Spinal cord (tissue), 10 donors: Measurements from ENCODE around the gene NPC1. TPM values are rescaled to one million over a fixed set of nuclear protein-coding genes. Genes with fewer than 3 reads are reported as not detected.

Source experiments
- DNase-seq, 6 donors: peaks; one replicate each; pipeline versions ENCODE4 v3.0.0 to v3.0.0-alpha.2; 2013 to 2015; ENCODE audit warnings: low spot score in 6 of 6, low read depth in 4 of 6
- H3K27ac ChIP-seq: one replicate; pipeline ENCODE4 v1.5.1; 2013; ENCODE audit warnings: low read depth, low read length, control low read depth
- H3K27me3 ChIP-seq: one replicate; pipeline ENCODE4 v1.6.1; 2013; ENCODE audit warnings: low read length; ENCODE audit not compliant: control insufficient read depth, insufficient read depth
- H3K36me3 ChIP-seq: one replicate; pipeline ENCODE4 v1.6.1; 2013; ENCODE audit warnings: low read length; ENCODE audit not compliant: control insufficient read depth, insufficient read depth
- H3K4me1 ChIP-seq: one replicate; pipeline ENCODE4 v1.6.1; 2013; ENCODE audit warnings: low read length; ENCODE audit not compliant: control insufficient read depth, insufficient read depth
- H3K4me3 ChIP-seq: one replicate; pipeline ENCODE4 v1.5.1; 2013; ENCODE audit warnings: low read depth, low read length, control low read depth
- H3K9me3 ChIP-seq: one replicate; pipeline ENCODE4 v1.6.1; 2013; ENCODE audit warnings: low read length; ENCODE audit not compliant: control insufficient read depth, insufficient read depth
- WGBS: methylation state at CpG from one replicate; pipeline ENCODE4 v1.1.5; 2013; ENCODE audit warnings: missing lambda C conversion rate; ENCODE audit not compliant: insufficient coverage; 5-methylcytosine and 5-hydroxymethylcytosine counted together
- long read RNA-seq, 4 donors: transcript quantifications; one replicate each; lab custom pipeline, GENCODE V29; 2026
- polyA plus RNA-seq, 2 donors: library from polyadenylated mRNA; unstranded; fragments of 120-200 nt; gene quantifications; one replicate each; pipeline ENCODE4 v1.2.1, GENCODE V29; 2013; ENCODE audit not compliant: insufficient read length in 2 of 2
- total RNA-seq, 2 donors: library from RNA; depleted of rRNA in 1 of 2; stranded (reverse); fragments of 120-200 nt in 1 of 2; fragments of >200 nt in 1 of 2; gene quantifications; one replicate each; pipeline versions ENCODE4 v1.2.3 to v1.2.4, GENCODE V29; 2013 to 2014
- donor health status: healthy.

The NPC1 gene
- total RNA-seq = 10 to 100 TPM; 29.0 to 63.4 TPM
- polyA plus RNA-seq = 10 to 100 TPM; 37.8 to 39.8 TPM
- long read RNA-seq, donor 1, full-length matches to known transcripts = 3 of 29 reads
- long read RNA-seq, donor 1, partial matches to known transcripts = 19 of 29 reads
- long read RNA-seq, donor 1, other reads (novel, unspliced or antisense) = 7 of 29 reads
- long read RNA-seq, donor 2 = 0 reads
- long read RNA-seq, donor 3 = 0 reads
- long read RNA-seq, donor 4, partial matches to known transcripts = 18 of 18 reads
- long read RNA-seq, donor 4, other reads (novel, unspliced or antisense) = 0 of 18 reads

DNA sequence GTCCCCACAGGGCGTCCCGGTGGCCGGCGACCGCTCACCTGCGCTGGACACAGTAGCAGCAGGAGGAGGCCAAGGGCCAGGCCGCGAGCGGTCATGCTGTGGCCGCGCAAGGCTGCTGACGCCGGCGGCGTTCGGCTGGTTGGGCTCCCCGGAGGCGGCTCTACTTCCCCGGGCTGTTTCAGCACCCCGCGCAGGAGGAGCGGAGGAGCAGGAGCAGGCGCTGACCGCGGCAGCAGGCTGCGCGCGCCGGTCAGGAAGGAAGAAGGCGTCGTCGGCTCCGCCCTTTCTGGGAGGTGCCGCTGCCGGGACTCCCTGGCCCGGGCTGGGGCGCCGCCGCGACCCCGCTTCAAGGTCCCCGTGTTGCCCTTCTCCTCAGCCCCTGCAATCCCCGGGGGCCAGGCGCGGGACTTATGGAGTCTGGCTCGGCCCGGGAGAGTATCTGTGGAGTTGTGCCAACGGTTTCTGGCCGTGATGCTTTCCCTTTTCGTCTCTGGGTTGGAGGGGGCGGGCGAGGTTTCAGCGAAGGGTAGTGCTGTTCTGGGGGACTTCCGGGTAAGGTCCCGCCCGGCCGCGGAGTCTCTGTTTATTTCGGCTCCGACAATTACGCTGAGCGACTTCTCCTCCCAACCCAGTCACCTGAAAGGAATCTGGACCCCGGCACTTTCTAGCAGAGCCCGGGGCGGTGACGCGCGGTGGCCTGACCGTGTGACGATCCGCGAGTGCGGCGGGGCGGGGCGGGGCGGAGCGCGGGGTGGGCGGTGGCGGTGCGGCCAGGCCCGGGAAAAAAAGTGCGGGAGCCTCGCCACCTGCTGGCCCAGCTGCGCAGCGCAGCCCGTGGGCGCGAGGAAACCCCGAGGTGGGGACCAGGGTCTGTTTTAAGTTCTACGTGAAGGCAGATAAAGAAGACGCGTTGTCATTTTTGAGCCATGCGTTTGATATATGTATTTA, at the start of gene NPC1:
NPC1 (minus strand) TSS at position 258 of the 948 bp plus-strand sequence; CDS start at position 95, 163 bp downstream.
- H3K36me3 ChIP-seq = peaks cover 3% of the 10 kb centered on the region
- H3K27me3 ChIP-seq = no peaks in the 10 kb centered on the region
- H3K4me3 ChIP-seq = peak within 1 kb of the TSS; percentile 76
- peak; percentile 79 to 97 (median 87) for DNase-seq
- under 1% methylated on average over 89 of the region's 95 CpGs for WGBS
- H3K4me1 ChIP-seq = peaks cover 27% of the 10 kb centered on the region
- no peaks in the 10 kb centered on the region for H3K9me3 ChIP-seq
- peak within 1 kb of the TSS; percentile 96 for H3K27ac ChIP-seq

DNA sequence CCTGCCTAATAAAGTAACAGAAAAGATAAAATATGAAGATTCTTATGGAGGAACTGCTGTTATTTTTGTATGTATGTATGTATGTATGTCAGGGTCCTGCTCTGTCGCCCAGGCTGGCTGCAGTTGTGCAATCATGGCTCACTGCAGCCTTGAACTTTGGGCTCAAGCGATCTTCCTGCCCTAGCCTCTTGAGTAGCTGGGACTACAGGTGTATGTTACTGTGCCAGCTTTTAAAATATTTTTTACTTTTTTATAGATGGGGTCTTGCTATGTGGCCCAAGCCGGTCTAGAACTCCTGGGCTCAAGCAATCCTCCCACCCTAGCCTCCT, 49.7 kb upstream of the NPC1 start:
- H3K4me1 ChIP-seq = no peaks in the 10 kb centered on the region
- no peaks in the 10 kb centered on the region for H3K36me3 ChIP-seq
- H3K9me3 ChIP-seq = no peaks in the 10 kb centered on the region
- H3K4me3 ChIP-seq = no peak overlapping the region
- no peak for DNase-seq
- no peak overlapping the region for H3K27ac ChIP-seq
- H3K27me3 ChIP-seq = no peaks in the 10 kb centered on the region
- 100% methylated on average over 1 of the region's 3 CpGs for WGBS

DNA sequence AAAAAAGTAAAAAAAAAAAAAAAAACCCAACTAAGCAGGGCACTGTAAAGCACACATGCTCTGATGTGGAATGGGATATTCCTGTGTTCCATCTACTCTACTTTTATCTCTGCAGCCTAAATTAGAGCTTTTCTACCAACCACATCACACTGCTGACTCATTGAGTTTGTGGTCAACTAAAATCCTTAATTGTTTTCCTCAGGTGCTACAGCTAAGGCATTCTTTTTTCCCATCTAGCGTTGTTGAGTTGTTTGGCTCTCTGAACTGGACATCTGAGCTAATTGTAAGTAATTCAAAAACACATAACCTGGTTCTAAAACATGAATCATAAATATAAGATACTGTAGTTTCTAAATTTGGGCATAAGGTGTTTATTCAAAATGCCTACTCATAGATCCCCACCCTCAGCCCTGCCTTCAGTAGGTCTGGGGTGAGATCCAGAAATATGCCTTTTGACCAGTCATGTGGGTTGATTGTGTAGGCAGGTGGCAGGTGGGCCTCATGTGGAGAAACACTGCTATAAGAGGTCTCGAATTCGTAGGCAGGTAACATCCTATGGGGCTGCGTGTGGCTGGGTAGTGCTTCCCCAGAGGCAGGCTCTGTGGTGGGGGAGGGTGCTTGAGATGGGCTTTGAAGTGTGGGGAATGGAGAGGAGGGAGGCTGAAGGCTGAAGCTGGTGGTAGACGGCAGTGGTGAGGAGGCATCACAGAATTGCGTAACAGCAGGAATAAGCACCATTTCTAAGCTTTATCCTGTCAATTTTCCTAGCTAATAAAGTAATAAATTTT, 49.2 kb upstream of the NPC1 start:
- no peaks in the 10 kb centered on the region for H3K9me3 ChIP-seq
- no peak overlapping the region for H3K27ac ChIP-seq
- no peak overlapping the region for H3K4me3 ChIP-seq
- no peak for DNase-seq
- no peaks in the 10 kb centered on the region for H3K4me1 ChIP-seq
- no peaks in the 10 kb centered on the region for H3K36me3 ChIP-seq
- 79% methylated on average over 3 of the region's 6 CpGs for WGBS
- H3K27me3 ChIP-seq = no peaks in the 10 kb centered on the region

DNA sequence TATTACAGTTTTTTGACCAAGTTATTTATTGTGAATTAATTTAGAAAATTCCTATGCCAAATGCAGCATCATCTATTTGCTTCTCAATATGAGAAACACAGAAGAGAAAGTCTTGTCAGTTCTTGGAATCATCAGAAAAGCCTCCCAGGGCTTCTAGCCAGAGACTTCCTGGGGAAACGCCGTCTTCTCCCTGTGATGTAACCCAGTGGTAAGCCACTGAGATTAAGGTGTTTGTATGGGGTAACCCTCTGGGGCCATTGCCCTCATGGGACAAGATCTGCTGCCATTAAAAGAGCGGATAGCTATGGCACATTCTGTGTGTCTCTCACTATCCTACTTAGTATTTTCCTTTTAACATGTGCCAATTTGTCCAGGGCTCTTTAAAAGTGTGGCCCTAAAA, 48.4 kb upstream of the NPC1 start:
- Histone ChIP-seq H3K27me3 (no peaks in the 10 kb centered on the region), H3K4me1 (no peaks in the 10 kb centered on the region), H3K4me3 (no peak overlapping the region), H3K36me3 (no peaks in the 10 kb centered on the region), H3K9me3 (no peaks in the 10 kb centered on the region), H3K27ac (no peak overlapping the region)
- DNase-seq = no peak
- no CpG with 5 or more reads among the region's 3 CpGs for WGBS

DNA sequence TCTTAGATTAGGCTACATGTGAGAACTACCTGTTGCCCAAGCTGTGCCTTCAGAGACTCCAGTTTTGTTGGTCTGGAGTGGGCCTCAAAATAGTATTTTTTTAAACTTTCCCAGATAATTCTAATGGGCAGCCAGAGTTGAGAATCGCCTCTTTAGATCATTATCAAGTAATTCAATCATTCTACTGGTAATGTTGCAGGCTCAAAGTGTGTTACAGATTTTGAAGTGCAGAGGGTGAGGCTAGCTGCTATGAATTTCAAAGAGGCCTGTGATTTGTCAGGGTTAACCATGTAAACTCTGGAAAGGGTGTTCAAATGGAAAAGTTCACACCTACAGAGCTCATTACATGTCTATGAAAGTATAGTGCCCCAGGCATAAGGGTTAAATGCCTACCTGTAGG, 46.3 kb upstream of the NPC1 start:
- no CpG with 5 or more reads among the region's 1 CpG for WGBS
- no peak for DNase-seq
- no peaks in the 10 kb centered on the region for H3K4me1 ChIP-seq

DNA sequence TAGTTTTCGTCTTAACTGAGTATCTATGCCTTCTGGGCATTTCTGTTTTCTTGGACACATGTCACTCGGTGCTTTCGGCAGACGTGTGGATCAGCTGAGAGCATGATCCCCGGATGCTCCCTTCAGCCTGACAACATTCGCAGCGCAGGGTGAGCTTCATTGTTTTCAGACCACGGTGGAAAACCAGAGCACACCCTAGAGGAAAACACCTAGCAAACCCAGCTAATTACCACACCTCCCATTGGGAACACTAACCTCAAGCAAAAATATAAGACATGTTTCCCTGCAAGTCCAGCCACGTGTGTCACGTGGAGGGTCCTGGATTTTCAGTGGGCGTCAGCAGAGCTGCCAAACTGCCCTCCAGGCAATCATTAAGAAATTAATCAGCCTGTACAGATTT, 45.4 kb upstream of the NPC1 start:
- no peaks in the 10 kb centered on the region for H3K27me3 ChIP-seq
- no peak overlapping the region for H3K27ac ChIP-seq
- WGBS = 32% methylated on average over 8 of the region's 11 CpGs

More for the DNA sequence above, 46.3 kb upstream of the NPC1 start:
- H3K9me3 ChIP-seq = no peaks in the 10 kb centered on the region
- no peak overlapping the region for H3K27ac ChIP-seq
- H3K27me3 ChIP-seq = no peaks in the 10 kb centered on the region
- H3K36me3 ChIP-seq = no peaks in the 10 kb centered on the region
- H3K4me3 ChIP-seq = no peak overlapping the region

DNA sequence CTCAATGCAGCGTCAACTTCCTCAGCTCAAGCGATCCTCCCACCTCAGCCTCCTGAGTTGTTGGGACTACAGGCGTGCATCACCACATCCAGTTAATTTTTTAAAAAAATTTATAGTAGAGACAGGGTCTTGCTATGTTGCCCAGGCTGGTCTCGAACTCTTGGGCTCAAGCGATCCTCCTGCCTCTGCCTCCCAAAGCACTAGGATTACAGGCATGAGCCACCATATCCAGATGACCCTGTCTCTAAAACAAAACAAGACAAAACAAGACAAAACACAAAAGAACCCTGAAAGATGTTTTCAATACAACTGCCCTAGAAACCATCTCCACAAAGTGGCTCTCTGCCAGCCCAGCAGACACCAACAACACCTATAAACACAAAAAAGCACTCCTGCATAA, 45.0 kb upstream of the NPC1 start:
- WGBS = 100% methylated on average over 2 of the region's 5 CpGs
- H3K36me3 ChIP-seq = no peaks in the 10 kb centered on the region
- H3K9me3 ChIP-seq = no peaks in the 10 kb centered on the region

More for the DNA sequence above, 45.4 kb upstream of the NPC1 start:
- DNase-seq = peak in 1 of 6 donors; percentile 66
- no peaks in the 10 kb centered on the region for H3K9me3 ChIP-seq
- no peaks in the 10 kb centered on the region for H3K4me1 ChIP-seq
- H3K4me3 ChIP-seq = no peak overlapping the region
- no peaks in the 10 kb centered on the region for H3K36me3 ChIP-seq

DNA sequence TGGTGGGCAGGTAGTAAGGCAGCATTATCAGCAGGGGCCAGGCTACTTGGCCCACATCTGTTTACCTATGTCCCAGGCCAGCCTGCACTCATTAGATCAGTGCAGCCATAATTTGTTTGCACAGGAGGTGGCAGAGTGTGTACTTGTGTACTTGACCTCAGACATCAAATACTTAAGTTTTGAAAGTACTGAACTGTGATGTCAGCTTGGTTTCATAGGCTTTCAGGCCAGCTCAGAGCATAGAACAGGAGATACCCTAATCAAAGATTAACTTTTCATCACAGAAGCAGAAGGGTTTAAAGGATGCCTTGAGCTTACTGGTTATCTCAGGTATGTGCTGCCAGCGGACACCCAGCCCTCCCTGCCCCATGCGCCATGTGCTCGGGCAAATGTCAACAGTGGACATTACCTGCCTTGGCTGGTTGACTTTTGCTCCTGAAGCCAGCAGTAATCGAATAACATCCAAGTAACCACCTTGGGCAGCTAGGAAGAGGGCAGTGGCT, 43.2 kb upstream of the NPC1 start:
- no peak overlapping the region for H3K4me3 ChIP-seq
- H3K27ac ChIP-seq = no peak overlapping the region
- no peaks in the 10 kb centered on the region for H3K4me1 ChIP-seq
- no peak for DNase-seq
- H3K27me3 ChIP-seq = no peaks in the 10 kb centered on the region
- no peaks in the 10 kb centered on the region for H3K9me3 ChIP-seq
- WGBS = 96% methylated on average over 3 of the region's 4 CpGs
- H3K36me3 ChIP-seq = no peaks in the 10 kb centered on the region

More for the DNA sequence above, 45.0 kb upstream of the NPC1 start:
- Histone ChIP-seq H3K4me1 (no peaks in the 10 kb centered on the region), H3K27ac (no peak overlapping the region), H3K4me3 (no peak overlapping the region), H3K27me3 (no peaks in the 10 kb centered on the region)
- DNase-seq = no peak

DNA sequence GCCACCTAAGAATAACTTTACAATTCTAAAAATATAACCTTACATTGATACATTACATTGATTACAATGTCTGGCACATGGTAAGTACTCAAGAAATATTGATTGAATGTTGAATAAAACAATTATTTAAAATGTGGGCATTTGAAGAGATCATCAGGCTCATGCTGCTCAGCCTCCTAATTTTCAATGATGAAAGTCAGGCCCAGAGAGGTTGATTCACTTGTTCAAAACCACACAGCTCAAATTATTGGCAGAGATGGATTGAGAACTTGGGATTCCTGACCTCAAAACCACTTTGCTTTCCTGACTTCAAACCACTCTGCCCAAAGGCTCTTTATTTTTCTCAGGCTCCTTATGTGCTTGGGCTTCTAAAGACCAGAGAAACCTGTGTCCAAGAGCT, 41.7 kb upstream of the NPC1 start:
- no peaks in the 10 kb centered on the region for H3K36me3 ChIP-seq
- DNase-seq = no peak
- H3K9me3 ChIP-seq = no peaks in the 10 kb centered on the region
- no peak overlapping the region for H3K27ac ChIP-seq
- no peaks in the 10 kb centered on the region for H3K27me3 ChIP-seq
- no peaks in the 10 kb centered on the region for H3K4me1 ChIP-seq
- H3K4me3 ChIP-seq = no peak overlapping the region
